ENCODE data around the gene SDK1.

- TF ChIP-seq, protein P1, sequence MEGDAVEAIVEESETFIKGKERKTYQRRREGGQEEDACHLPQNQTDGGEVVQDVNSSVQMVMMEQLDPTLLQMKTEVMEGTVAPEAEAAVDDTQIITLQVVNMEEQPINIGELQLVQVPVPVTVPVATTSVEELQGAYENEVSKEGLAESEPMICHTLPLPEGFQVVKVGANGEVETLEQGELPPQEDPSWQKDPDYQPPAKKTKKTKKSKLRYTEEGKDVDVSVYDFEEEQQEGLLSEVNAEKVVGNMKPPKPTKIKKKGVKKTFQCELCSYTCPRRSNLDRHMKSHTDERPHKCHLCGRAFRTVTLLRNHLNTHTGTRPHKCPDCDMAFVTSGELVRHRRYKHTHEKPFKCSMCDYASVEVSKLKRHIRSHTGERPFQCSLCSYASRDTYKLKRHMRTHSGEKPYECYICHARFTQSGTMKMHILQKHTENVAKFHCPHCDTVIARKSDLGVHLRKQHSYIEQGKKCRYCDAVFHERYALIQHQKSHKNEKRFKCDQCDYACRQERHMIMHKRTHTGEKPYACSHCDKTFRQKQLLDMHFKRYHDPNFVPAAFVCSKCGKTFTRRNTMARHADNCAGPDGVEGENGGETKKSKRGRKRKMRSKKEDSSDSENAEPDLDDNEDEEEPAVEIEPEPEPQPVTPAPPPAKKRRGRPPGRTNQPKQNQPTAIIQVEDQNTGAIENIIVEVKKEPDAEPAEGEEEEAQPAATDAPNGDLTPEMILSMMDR (IDR thresholded peaks at IDR 0.05), result no peak
- TF ChIP-seq POLR2A (IDR thresholded peaks at IDR 0.05), result no peak
Measured at GRCh38 chr7:4074994-4075393, 773.9 kb downstream of the SDK1 start.
